Measurements from ENCODE around the gene OSTN.
"Not testable (repeated sequence)": the region's sequence is repeated elsewhere in the genome, so short reads cannot be mapped to it uniquely, and the experiment has no call there.

The OSTN gene

GRCh38 chr3:191268737-191269136, 69.7 kb downstream of the OSTN start:
- DNase-seq (ENCODE audit: low spot score), result no peak

- DNase-seq (ENCODE audit: low spot score), result no peak
Measured at GRCh38 chr3:191269289-191270085, 70.4 kb downstream of the OSTN start.

- not testable (repeated sequence) for DNase-seq (ENCODE audit: low spot score)
Measured at GRCh38 chr3:191275244-191275643, 76.2 kb downstream of the OSTN start.

- DNase-seq (ENCODE audit: low spot score), result no peak
Measured at GRCh38 chr3:191275751-191276150, 76.7 kb downstream of the OSTN start.

GRCh38 chr3:191280111-191280510, 81.1 kb downstream of the OSTN start:
- no peak for DNase-seq (ENCODE audit: low spot score)

GRCh38 chr3:191280882-191281281, 81.8 kb downstream of the OSTN start:
- no peak for DNase-seq (ENCODE audit: low spot score)

GRCh38 chr3:191282251-191283185, 83.5 kb downstream of the OSTN start:
- DNase-seq (ENCODE audit: low spot score), result no peak

GRCh38 chr3:191283400-191283799, 84.4 kb downstream of the OSTN start:
- DNase-seq (ENCODE audit: low spot score), result no peak

- DNase-seq (ENCODE audit: low spot score), result no peak
Measured at GRCh38 chr3:191290311-191291025, 91.4 kb downstream of the OSTN start.

- DNase-seq (ENCODE audit: low spot score), result no peak
Measured at GRCh38 chr3:191292243-191293015, 93.4 kb downstream of the OSTN start.

- no peak for DNase-seq (ENCODE audit: low spot score)
Measured at GRCh38 chr3:191294291-191294690, 95.2 kb downstream of the OSTN start.

GRCh38 chr3:191296041-191296541, 97.0 kb downstream of the OSTN start:
- no peak for DNase-seq (ENCODE audit: low spot score)

- DNase-seq (ENCODE audit: low spot score), result no peak
Measured at GRCh38 chr3:191298846-191299245, 99.8 kb downstream of the OSTN start.

GRCh38 chr3:191300422-191300821, 101.4 kb downstream of the OSTN start:
- DNase-seq (ENCODE audit: low spot score), result no peak

GRCh38 chr3:191301017-191301416, 102.0 kb downstream of the OSTN start:
- no peak for DNase-seq (ENCODE audit: low spot score)

GRCh38 chr3:191301782-191302411, 102.9 kb downstream of the OSTN start:
- no peak for DNase-seq (ENCODE audit: low spot score)

GRCh38 chr3:191302451-191302850, 103.4 kb downstream of the OSTN start:
- DNase-seq (ENCODE audit: low spot score), result no peak

GRCh38 chr3:191303596-191303995, 104.6 kb downstream of the OSTN start:
- no peak for DNase-seq (ENCODE audit: low spot score)

- no peak for DNase-seq (ENCODE audit: low spot score)
Measured at GRCh38 chr3:191306428-191306827, 107.4 kb downstream of the OSTN start.

- DNase-seq (ENCODE audit: low spot score), result no peak
Measured at GRCh38 chr3:191307341-191307740, 108.3 kb downstream of the OSTN start.

GRCh38 chr3:191313296-191313695, 114.3 kb downstream of the OSTN start:
- DNase-seq (ENCODE audit: low spot score), result no peak
